C4-2B (cell line): Measurements from ENCODE around the gene SNCAIP.

Experiments used
- ZFX ChIP-seq: fragments of 450-650 bp; IDR thresholded peaks from 2 replicates; pipeline ENCODE4 v1.6.1; 2017
- TF ChIP-seq, protein P1 (sequence below): fragments of 450-650 bp; conservative IDR thresholded peaks from 2 replicates; pipeline ENCODE4 v1.5.1; 2017; ENCODE audit warnings: mild to moderate bottlenecking

DNA sequence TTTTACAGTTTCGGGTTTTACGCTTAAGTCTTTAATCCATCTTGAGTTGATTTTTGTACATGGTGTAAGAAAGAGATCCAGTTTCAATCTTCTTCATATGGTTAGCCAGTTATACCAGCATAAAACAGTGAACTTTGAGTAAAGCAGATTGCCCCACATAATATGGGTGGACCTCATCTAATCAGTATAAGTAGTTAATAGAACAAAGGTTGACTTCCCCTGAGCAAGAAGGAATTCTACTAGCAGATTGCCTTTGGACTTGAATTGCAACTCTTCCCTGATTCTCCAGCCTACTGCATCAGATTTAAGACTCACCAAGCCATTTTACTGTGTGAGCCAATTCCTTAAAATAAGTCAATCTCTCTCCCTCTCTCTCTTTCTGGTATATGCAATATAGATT lies 173.2 kb downstream of the SNCAIP start:
- TF ChIP-seq, protein P1, sequence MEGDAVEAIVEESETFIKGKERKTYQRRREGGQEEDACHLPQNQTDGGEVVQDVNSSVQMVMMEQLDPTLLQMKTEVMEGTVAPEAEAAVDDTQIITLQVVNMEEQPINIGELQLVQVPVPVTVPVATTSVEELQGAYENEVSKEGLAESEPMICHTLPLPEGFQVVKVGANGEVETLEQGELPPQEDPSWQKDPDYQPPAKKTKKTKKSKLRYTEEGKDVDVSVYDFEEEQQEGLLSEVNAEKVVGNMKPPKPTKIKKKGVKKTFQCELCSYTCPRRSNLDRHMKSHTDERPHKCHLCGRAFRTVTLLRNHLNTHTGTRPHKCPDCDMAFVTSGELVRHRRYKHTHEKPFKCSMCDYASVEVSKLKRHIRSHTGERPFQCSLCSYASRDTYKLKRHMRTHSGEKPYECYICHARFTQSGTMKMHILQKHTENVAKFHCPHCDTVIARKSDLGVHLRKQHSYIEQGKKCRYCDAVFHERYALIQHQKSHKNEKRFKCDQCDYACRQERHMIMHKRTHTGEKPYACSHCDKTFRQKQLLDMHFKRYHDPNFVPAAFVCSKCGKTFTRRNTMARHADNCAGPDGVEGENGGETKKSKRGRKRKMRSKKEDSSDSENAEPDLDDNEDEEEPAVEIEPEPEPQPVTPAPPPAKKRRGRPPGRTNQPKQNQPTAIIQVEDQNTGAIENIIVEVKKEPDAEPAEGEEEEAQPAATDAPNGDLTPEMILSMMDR = no peak
- no peak for TF ChIP-seq ZFX
